Astrocyte of the spinal cord (primary cell): Measurements from ENCODE around the gene DNAJB7.
A peak's percentile ranks its signal among the peaks of the same experiment; 100 is the strongest.

Experiments used
- DNase-seq: peaks from one replicate; pipeline ENCODE4 v3.0.0; 2011; ENCODE audit warnings: low read depth, low spot score
- H3K4me3 ChIP-seq: 2 replicates; pipeline ENCODE4 v1.5.1; 2011; ENCODE audit warnings: low read depth, mild to moderate bottlenecking, low read length, moderate library complexity
- CTCF ChIP-seq: IDR thresholded peaks from 2 replicates; pipeline ENCODE4 v1.5.1; 2012; ENCODE audit warnings: low read depth, mild to moderate bottlenecking, low read length, inconsistent platforms
- in situ Hi-C: cut with HindIII; loops from 2 replicates; pipeline ENCODE4 v1.10.0; 2017; ENCODE audit warnings: low sequenced_read_pairs

DNAJB7 gene

DNA sequence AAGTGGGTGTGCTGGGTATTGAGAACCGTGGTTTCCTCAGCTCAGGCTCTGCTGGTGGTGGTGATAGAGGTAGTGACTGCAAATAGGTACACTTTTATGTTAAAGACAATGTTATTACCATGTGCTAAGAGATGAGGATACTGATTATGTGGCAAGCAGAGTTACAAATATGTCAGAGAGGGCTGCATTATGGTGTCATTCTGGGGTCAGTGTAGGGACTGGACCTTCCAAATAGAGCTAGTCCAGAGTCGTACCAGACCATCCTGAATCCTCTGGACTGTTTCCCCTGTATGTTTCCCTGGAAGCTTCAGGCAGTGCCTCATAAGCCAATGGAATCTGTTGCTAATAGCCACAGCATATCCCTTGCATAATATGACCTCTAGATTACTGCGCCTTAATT is at the start of gene DNAJB7:
Gene DNAJB7, minus strand, starts transcription at position 101 of the 400 bp plus-strand sequence. CDS start 119 bp downstream, outside the sequence.
- H3K4me3 ChIP-seq, result no peak within 1 kb of the TSS
- in situ Hi-C loops, result no loop called here
- no peak for DNase-seq
- TF ChIP-seq CTCF, result no peak

GRCh38 chr22:40908895-40909294 is 47.0 kb upstream of the DNAJB7 start:
- DNase-seq, result no peak
- H3K4me3 ChIP-seq, result no peak overlapping the region
- no peak for TF ChIP-seq CTCF
- in situ Hi-C loops, result no loop called here

- in situ Hi-C loops, result no loop called here
- no peak overlapping the region for H3K4me3 ChIP-seq
- no peak for TF ChIP-seq CTCF
- DNase-seq, result no peak
These were observed 42.2 kb upstream of the DNAJB7 start for GRCh38 chr22:40904101-40904500.

GRCh38 chr22:40898850-40899357 is 37.0 kb upstream of the DNAJB7 start:
- TF ChIP-seq CTCF, result peak; percentile 59
- no peak overlapping the region for H3K4me3 ChIP-seq
- in situ Hi-C loops, result no loop called here
- DNase-seq, result peak; percentile 72

- DNase-seq, result no peak
- TF ChIP-seq CTCF, result no peak
- no peak overlapping the region for H3K4me3 ChIP-seq
- in situ Hi-C loops, result no loop called here
These were observed 32.5 kb upstream of the DNAJB7 start for GRCh38 chr22:40894417-40894816.

GRCh38 chr22:40890881-40891280 is 29.0 kb upstream of the DNAJB7 start:
- no peak for TF ChIP-seq CTCF
- no peak for DNase-seq
- no peak overlapping the region for H3K4me3 ChIP-seq
- in situ Hi-C loops, result no loop called here

DNA sequence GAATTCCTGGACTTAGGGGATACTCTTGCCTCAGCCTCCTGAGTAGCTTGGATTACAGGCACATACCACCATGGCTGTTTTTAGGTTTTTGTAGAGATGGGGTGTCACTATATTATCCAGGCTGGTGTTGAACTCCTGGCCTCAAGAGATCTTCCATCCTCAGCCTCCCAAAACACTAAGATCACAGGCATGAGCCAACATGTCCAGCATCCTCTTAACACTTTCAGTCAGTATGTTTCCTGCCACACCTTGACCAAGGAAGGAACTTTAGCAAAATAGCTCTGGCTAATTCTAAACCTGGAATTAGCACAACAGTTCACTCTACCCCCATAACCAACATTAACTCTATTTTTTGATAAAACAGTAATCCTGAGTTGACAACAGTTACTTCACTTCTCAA is 27.2 kb upstream of the DNAJB7 start:
- no peak for DNase-seq

More for the DNA sequence above, 27.2 kb upstream of the DNAJB7 start:
- in situ Hi-C loops, result no loop called here
- H3K4me3 ChIP-seq, result no peak overlapping the region
- no peak for TF ChIP-seq CTCF
